ENCODE results near the gene DNAJC5G.
"Not testable (repeated sequence)": the region's sequence is repeated elsewhere in the genome, so short reads cannot be mapped to it uniquely, and the experiment has no call there.

DNAJC5G gene

GRCh38 chr2:27263287-27264252 is 11.7 kb upstream of the DNAJC5G start:
- no peak overlapping the region for H3K27ac ChIP-seq
- TF ChIP-seq ZFX (IDR thresholded peaks at IDR 0.05) (no peak), CTCF (conservative IDR thresholded peaks at IDR 0.05) (no peak)

- no peak overlapping the region for H3K27ac ChIP-seq
- no peak for TF ChIP-seq CTCF (conservative IDR thresholded peaks at IDR 0.05)
- no peak for TF ChIP-seq ZFX (IDR thresholded peaks at IDR 0.05)
Measured at GRCh38 chr2:27264253-27264752, 10.9 kb upstream of the DNAJC5G start.

DNA sequence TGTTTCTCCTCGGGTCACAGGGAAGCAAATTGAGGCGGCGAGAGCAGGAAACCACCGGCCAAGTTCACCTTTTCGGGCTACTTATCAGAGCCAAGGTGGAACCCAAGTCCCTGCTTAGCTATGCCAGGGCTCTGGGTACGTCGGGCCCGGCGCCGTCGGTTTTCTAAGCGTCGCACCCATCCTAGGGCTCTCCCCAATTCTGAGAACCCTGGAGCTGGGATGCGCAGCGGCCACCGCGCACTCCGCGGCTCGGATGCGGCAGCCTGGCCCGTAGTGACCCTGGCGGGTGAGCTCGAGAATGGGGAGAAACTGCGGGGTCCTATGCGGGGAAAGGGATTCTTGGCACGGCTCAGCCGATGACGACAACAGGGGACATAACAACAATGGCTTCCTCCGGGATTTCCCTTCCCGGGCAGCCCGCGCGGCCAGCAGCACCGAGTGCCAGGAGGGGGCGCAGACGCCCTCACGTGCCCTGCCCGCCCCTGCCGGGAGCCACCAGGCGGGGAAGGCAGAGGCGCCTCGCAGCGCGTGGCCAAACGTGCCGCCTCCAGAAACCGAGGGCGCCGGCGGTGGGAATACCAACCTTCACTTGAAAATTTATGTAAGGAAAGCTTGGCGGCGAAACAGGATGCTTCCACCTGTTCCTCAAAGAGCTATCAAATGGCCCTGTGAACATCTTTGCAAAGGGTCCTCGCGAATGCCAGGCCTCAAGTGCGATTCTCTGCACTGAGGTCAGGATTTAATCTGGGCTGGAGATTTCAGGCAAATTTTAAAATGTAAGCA is 10.3 kb upstream of the DNAJC5G start:
- TF ChIP-seq CTCF (conservative IDR thresholded peaks at IDR 0.05) (no peak; the same call in 1 of the 2 replicates), ZFX (IDR thresholded peaks at IDR 0.05) (no peak)
- no peak overlapping the region for H3K27ac ChIP-seq

DNA sequence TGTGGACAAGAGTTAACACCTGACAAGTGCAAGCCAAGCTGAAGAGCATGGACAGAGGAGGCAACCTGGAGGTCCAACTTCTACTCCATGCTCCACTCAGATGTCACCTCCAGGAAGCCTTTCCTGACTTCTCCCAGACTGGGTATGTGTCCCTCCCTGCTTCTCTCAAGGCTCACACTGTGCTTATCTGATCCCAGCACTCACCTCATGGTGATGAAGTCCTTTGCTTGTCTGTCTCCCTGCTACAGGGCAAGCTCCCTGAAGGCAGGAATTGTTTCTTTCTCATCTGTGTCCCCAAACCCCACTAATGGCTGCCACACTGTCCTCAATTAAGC is 9.7 kb upstream of the DNAJC5G start:
- no peak for TF ChIP-seq CTCF (conservative IDR thresholded peaks at IDR 0.05)
- no peak for TF ChIP-seq ZFX (IDR thresholded peaks at IDR 0.05)

GRCh38 chr2:27268296-27268695 is 6.9 kb upstream of the DNAJC5G start:
- H3K27ac ChIP-seq: not testable (repeated sequence)

More for the DNA sequence above, 9.7 kb upstream of the DNAJC5G start:
- H3K27ac ChIP-seq: no peak overlapping the region

DNA sequence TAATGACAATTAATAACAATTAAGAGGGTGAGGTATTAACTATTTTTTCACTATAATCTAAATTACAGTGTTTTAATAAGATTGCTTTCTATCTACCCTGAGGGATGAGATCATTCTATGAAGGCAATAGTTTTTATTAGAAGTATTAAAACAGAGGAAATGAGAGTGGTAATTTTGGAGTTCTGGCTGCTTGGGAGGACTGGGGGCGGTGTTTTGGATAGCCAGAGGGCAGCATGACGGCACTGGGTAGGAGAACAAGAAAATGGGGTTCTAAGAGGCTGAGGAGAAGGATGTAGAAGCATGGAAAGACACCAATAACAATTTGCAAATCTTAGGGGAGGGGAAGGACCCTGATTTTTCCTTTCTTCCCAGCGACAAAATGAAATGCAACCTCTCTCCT is 5.1 kb upstream of the DNAJC5G start:
- TF ChIP-seq ZFX (IDR thresholded peaks at IDR 0.05) (no peak), CTCF (conservative IDR thresholded peaks at IDR 0.05) (no peak)
- no peak overlapping the region for H3K27ac ChIP-seq

DNA sequence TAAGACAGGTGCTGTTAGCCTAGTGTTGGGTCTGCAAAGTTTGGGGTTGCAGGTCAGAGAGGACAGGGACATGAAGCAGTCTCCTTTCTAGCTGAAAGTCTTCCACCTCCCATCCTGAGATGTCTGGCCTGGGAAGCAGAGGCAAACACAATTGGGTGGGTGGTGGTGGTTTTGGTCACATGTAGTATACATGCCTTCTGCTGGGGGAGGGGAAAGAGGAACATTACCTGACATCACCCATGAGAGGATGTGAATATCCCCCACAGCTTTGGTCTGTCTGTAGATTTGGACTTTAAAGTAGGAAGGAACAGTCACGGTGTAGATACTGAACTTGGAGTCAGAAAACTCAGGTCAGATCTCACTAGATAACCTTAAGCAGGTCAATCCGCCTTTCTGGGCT is 4.6 kb upstream of the DNAJC5G start:
- TF ChIP-seq CTCF (conservative IDR thresholded peaks at IDR 0.05) (no peak), ZFX (IDR thresholded peaks at IDR 0.05) (no peak)
- no peak overlapping the region for H3K27ac ChIP-seq
